Thoracic aorta (tissue), 2 donors: ENCODE results near the gene DERA. TPM values are rescaled to one million over a fixed set of nuclear protein-coding genes. Genes with fewer than 3 reads are reported as not detected.

ENCODE experiments used
- ATAC-seq: fragments of 150-250 bp; one replicate; pipeline ENCODE4 v1.8.0; 2017; ENCODE audit warnings: low read depth; ENCODE audit not compliant: insufficient number of reproducible peaks, low FRiP score
- DNase-seq: peaks from one replicate; pipeline ENCODE4 v3.0.0-alpha.2; 2020; ENCODE audit warnings: low spot score
- H3K27ac ChIP-seq, 2 donors: fragments of 200-600 bp; sonication (generic); 1 replicate in 1 of 2; 2 replicates in 1 of 2; pipeline ENCODE4 v1.5.1; 2016; ENCODE audit warnings: mild to moderate bottlenecking in 2 of 2, moderate library complexity in 2 of 2
- H3K27me3 ChIP-seq: fragments of 200-600 bp; sonication (generic); replicated peaks from 2 replicates; pipeline ENCODE4 v1.6.0; 2016; ENCODE audit warnings: mild to moderate bottlenecking; ENCODE audit not compliant: insufficient read depth
- H3K36me3 ChIP-seq: fragments of 200-600 bp; sonication (generic); one replicate; pipeline ENCODE4 v1.5.1; 2016
- H3K4me1 ChIP-seq, 2 donors: fragments of 200-600 bp; sonication (generic); 1 replicate in 1 of 2; 2 replicates in 1 of 2; pipeline versions ENCODE4 v1.5.1 to v1.6.0; 2016; ENCODE audit warnings: low read depth in 2 of 2, mild to moderate bottlenecking in 1 of 2; ENCODE audit not compliant: control insufficient read depth in 1 of 2
- H3K4me3 ChIP-seq: fragments of 200-600 bp; sonication (generic); 2 replicates; pipeline ENCODE4 v1.5.1; 2016; ENCODE audit warnings: mild to moderate bottlenecking
- H3K9me3 ChIP-seq: fragments of 200-600 bp; sonication (generic); 2 replicates; pipeline ENCODE4 v1.5.1; 2016
- CTCF ChIP-seq: fragments of 200-600 bp; sonication (generic); IDR thresholded peaks from one replicate; pipeline ENCODE4 v1.5.1; 2019; ENCODE audit warnings: antibody characterized with exemption
- total RNA-seq, 2 donors: library from RNA; depleted of rRNA; stranded (reverse); fragments of >200 nt; gene quantifications; one replicate each; pipeline versions ENCODE4 v1.1.0 to v1.2.3, GENCODE V29; 2016

DERA gene
- total RNA-seq, result 10 to 100 TPM; 25.5 to 47.4 TPM

DNA sequence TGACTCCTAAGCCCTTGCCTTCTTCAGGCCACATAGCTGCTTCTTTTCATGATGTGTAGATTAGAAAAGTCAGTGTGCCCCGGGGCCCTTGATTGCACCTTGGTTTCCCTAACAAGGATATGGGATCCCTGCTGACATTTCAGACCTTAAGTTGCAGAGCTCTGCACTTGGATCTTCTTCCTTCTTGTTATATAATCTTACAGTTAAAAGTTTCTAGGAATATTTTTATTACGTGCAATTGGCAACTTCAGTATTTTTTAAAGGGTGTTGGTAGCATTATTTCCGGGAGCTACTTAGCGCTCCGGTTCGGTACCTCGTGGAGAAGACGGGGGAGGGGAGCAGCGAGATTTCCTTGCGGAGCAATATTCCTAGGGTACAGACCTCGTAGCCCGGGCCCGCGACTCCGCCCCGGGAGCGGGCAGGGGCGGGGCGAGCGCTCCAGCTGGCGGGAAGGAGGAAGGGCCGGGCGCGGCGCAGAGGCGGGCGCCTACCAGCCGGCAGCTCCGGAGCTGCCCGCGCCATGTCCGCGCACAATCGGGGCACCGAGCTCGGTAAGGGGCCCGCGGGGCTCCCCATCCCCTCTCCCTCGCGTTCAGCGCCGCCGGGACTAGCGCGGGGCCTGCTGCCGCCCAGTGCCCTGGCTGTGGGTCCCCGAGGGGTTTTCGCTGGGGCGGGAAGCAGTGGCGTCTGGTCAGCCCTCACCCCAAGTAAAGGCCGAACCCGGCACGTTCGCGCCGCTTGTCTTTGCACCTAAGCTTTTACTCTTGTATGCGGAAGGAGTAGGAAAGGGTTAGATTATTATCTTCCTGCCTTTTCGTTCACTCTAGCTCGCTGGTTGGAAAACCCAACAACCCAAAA is at the start of gene DERA:
Gene DERA (plus strand): TSS at position 469 of the 858 bp plus-strand sequence. CDS start 52 bp downstream, at position 521.
- ATAC-seq, result peak; percentile 92
- Histone ChIP-seq H3K27me3 (no peaks in the 10 kb centered on the region), H3K36me3 (no peaks in the 10 kb centered on the region), H3K9me3 (no peaks in the 10 kb centered on the region), H3K27ac (peak within 1 kb of the TSS; percentile 78 to 89), H3K4me1 (peaks cover 0 to 12% of the 10 kb centered on the region in 2 donors), H3K4me3 (peak within 1 kb of the TSS; percentile 93)
- peak; percentile 25 for TF ChIP-seq CTCF
- peak; percentile 47 for DNase-seq

DNA sequence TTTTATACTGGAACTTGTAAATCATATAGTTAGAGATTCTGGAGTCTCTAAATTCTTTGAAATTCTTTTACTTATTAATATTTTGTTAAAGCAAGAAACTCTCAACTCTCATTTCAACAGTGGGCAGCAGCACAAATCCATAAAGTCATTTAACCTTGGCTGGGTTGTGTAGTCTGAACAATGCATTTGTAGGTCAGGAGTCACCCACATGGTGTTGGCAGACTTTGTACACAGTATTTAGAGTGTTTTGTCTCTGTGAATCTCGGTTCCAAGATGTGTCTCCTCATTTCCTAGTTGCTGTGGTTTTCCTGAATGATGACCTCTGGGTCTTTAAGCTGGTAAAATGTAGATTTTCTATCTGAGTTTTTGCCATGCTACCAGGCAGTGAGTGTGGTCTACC is 49.7 kb upstream of the DERA start:
- H3K4me1 ChIP-seq, result no peaks in the 10 kb centered on the region
- ATAC-seq (no peak), DNase-seq (no peak)
- no peaks in the 10 kb centered on the region for H3K9me3 ChIP-seq
- H3K27ac ChIP-seq, result no peak overlapping the region
- no peak overlapping the region for H3K4me3 ChIP-seq
- no peak for TF ChIP-seq CTCF
- no peaks in the 10 kb centered on the region for H3K36me3 ChIP-seq
- H3K27me3 ChIP-seq, result no peaks in the 10 kb centered on the region

DNA sequence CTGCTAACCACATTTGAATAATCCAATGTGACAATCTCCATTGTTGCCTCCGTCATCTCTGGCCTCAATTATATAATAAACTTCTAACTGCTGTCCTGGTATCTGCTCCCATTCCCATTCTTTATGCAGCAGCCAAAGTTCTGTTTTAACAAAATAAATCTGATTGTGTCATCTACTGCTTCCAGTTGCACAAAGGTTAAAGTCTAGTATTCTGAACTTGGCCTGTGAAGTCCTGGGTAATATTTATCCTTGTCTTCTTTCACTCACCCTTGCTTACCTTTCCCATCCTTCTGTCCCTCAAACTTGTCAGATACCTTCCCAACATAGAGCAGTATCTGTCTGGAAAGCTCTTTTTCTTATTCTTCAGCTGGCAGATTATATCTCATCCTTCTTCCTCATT is 48.3 kb upstream of the DERA start:
- TF ChIP-seq CTCF, result no peak
- no peaks in the 10 kb centered on the region for H3K27me3 ChIP-seq
- H3K9me3 ChIP-seq, result no peaks in the 10 kb centered on the region
- DNase-seq (no peak), ATAC-seq (no peak)
- H3K27ac ChIP-seq, result no peak overlapping the region
- no peak overlapping the region for H3K4me3 ChIP-seq
- no peaks in the 10 kb centered on the region for H3K36me3 ChIP-seq
- no peaks in the 10 kb centered on the region for H3K4me1 ChIP-seq

- H3K27me3 ChIP-seq, result no peaks in the 10 kb centered on the region
- no peaks in the 10 kb centered on the region for H3K9me3 ChIP-seq
- TF ChIP-seq CTCF, result no peak
- DNase-seq (no peak), ATAC-seq (no peak)
- H3K36me3 ChIP-seq, result no peaks in the 10 kb centered on the region
- no peak overlapping the region for H3K27ac ChIP-seq
- no peaks in the 10 kb centered on the region for H3K4me1 ChIP-seq
- H3K4me3 ChIP-seq, result no peak overlapping the region
Observed at GRCh38 chr12:15863372-15863771, 47.8 kb upstream of the DERA start.

DNA sequence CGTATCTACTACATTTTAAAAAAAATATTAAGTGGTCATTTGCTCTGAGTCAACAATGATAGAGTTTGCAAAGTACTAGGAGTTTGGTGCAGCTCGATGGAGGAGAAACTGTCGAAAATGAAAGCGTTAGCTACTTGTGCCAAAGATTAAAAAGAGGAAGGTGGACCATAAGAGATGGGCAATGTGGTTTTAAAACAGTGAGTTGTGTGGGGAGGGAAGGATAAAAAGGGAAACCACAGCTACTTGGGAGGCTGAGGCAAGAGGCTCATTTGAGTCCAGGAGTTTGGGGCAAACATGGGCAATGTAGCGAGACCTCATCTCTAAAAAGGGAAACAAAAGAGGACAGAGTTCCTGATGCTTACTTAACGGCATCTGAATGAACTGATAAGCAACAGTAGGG is 47.1 kb upstream of the DERA start:
- DNase-seq (no peak), ATAC-seq (no peak)
- Histone ChIP-seq H3K36me3 (no peaks in the 10 kb centered on the region), H3K27me3 (no peaks in the 10 kb centered on the region), H3K4me3 (no peak overlapping the region), H3K4me1 (no peaks in the 10 kb centered on the region), H3K9me3 (no peaks in the 10 kb centered on the region), H3K27ac (no peak overlapping the region)
- TF ChIP-seq CTCF, result no peak
